HCT116 (cell line): ENCODE results near the gene COL20A1. TPM values are rescaled to one million over a fixed set of nuclear protein-coding genes. Genes with fewer than 3 reads are reported as not detected.

Source experiments
- ATAC-seq: fragments of 200-7000 bp; cut with Tn5 transposase; 2 replicates; pipeline ENCODE4 v1.9.1; 2020; ENCODE audit warnings: mild to moderate bottlenecking, moderate library complexity
- BruUV-seq: library from RNA; stranded (reverse); fragments of 400-500 nt; replicated peaks from 2 replicates; lab custom pipeline; 2021; lab: Mats Ljungman, UMichigan
- CTCF ChIA-PET: fragments of 300-600 bp; sonication (Branson Sonifier 250); formaldehyde crosslinking; loops from one replicate; lab custom pipeline; 2021; ENCODE audit warnings: antibody characterized with exemption; lab: Charles Lee
- POLR2A ChIA-PET: fragments of 300-600, 350-600 bp; sonication (Branson Sonifier 250); formaldehyde crosslinking; loops from one replicate; lab custom pipeline; 2021; ENCODE audit warnings: antibody characterized with exemption; lab: Charles Lee
- RAD21 ChIA-PET, 2 experiments: fragments of 300-600 bp; sonication (Branson Sonifier 250); formaldehyde crosslinking; loops; one replicate each; lab custom pipeline; 2023; ENCODE audit warnings: low total read pairs in 2 of 2; ENCODE audit not compliant: uncharacterized antibody in 2 of 2, unreplicated experiment in 2 of 2, low non-redundant PET in 1 of 2; lab: Charles Lee
- DNase-seq: peaks from one replicate; pipeline ENCODE4 v3.0.0-alpha.2; 2010; ENCODE audit warnings: low read depth, low spot score
- H2AFZ ChIP-seq: fragments of 200-600 bp; shearing (Covaris generic), sonication (generic); 2 replicates; pipeline ENCODE4 v1.6.1; 2017; ENCODE audit warnings: low read depth, mixed run types, mixed read lengths, antibody characterized with exemption, low read length; ENCODE audit not compliant: poor library complexity, severe bottlenecking
- H3K27ac ChIP-seq: 2 replicates; pipeline ENCODE4 v1.5.1; 2012; ENCODE audit warnings: low read depth, low read length
- H3K27me3 ChIP-seq: fragments of 200-600 bp; sonication (generic); 2 replicates; pipeline ENCODE4 v1.6.1; 2016; ENCODE audit warnings: mixed run types, low read length, mixed read lengths; ENCODE audit not compliant: insufficient read depth
- H3K36me3 ChIP-seq, 2 experiments: fragments of 200-500 bp in 1 of 2; fragments of 200-600 bp in 1 of 2; sonication (Bioruptor generic) in 1 of 2; sonication (generic) in 1 of 2; 2 replicates each; pipeline versions ENCODE4 v1.5.1 to v1.6.1; 2014 to 2016; ENCODE audit warnings: low read length in 2 of 2, inconsistent platforms in 1 of 2, mixed read lengths in 1 of 2, mixed run types in 1 of 2; ENCODE audit not compliant: insufficient read depth in 2 of 2, control insufficient read depth in 1 of 2
- H3K4me1 ChIP-seq, 2 experiments: fragments of 200-600 bp in 1 of 2; sonication (generic) in 1 of 2; 2 replicates each; pipeline versions ENCODE4 v1.5.1 to v1.6.1; 2012 to 2017; ENCODE audit warnings: low read length in 2 of 2, inconsistent platforms in 1 of 2, mild to moderate bottlenecking in 1 of 2, mixed read lengths in 1 of 2, mixed run types in 1 of 2, moderate library complexity in 1 of 2; ENCODE audit not compliant: insufficient read depth in 2 of 2, control insufficient read depth in 1 of 2
- H3K4me2 ChIP-seq: fragments of 200-600 bp; sonication (generic); 2 replicates; pipeline ENCODE4 v1.6.1; 2017; ENCODE audit warnings: mixed run types, low read length, mixed read lengths
- H3K4me3 ChIP-seq, 2 experiments: fragments of 200-600 bp in 1 of 2; sonication (generic) in 1 of 2; replicated peaks in 1 of 2; 2 replicates each; pipeline ENCODE4 v1.5.1; 2011 to 2016; ENCODE audit warnings: low read length in 2 of 2, control low read depth in 1 of 2, low read depth in 1 of 2, mild to moderate bottlenecking in 1 of 2, mixed read lengths in 1 of 2, mixed run types in 1 of 2
- H3K79me2 ChIP-seq: fragments of 200-600 bp; sonication (generic); 2 replicates; pipeline ENCODE4 v1.6.1; 2017; ENCODE audit warnings: mild to moderate bottlenecking, mixed run types, low read length, moderate library complexity, mixed read lengths; ENCODE audit not compliant: insufficient read depth
- H3K9ac ChIP-seq: fragments of 200-600 bp; sonication (generic); 2 replicates; pipeline ENCODE4 v1.6.1; 2016; ENCODE audit warnings: low read length, mixed read lengths
- H3K9me2 ChIP-seq: fragments of 200-600 bp; sonication (generic), shearing (Covaris generic); 2 replicates; pipeline ENCODE4 v1.6.1; 2017; ENCODE audit warnings: mixed run types, mild to moderate bottlenecking, moderate library complexity; ENCODE audit not compliant: insufficient read depth
- H3K9me3 ChIP-seq, 2 experiments: fragments of 200-500 bp in 1 of 2; fragments of 200-600 bp in 1 of 2; sonication (Bioruptor generic) in 1 of 2; sonication (generic) in 1 of 2; 2 replicates each; pipeline ENCODE4 v1.6.1; 2014 to 2017; ENCODE audit warnings: low read length in 2 of 2, mixed read lengths in 2 of 2, inconsistent platforms in 1 of 2, low read depth in 1 of 2, mild to moderate bottlenecking in 1 of 2, mixed run types in 1 of 2, moderate library complexity in 1 of 2; ENCODE audit not compliant: control insufficient read depth in 1 of 2, insufficient read depth in 1 of 2
- H4K20me1 ChIP-seq: fragments of 200-600 bp; sonication (generic), shearing (Covaris generic); 2 replicates; pipeline ENCODE4 v1.6.1; 2017; ENCODE audit warnings: mixed run types, mild to moderate bottlenecking, moderate library complexity; ENCODE audit not compliant: insufficient read depth
- CBX3 ChIP-seq: IDR thresholded peaks from 2 replicates; pipeline ENCODE4 v1.6.1; 2012; ENCODE audit warnings: low read depth
- EZH2 ChIP-seq: fragments of 200-600 bp; sonication (generic); IDR thresholded peaks from 2 replicates; pipeline ENCODE4 v1.6.1; 2017; ENCODE audit warnings: antibody characterized with exemption, mixed run types
- EZH2phosphoT487 ChIP-seq: fragments of 200-600 bp; IDR thresholded peaks from 2 replicates; pipeline ENCODE4 v1.6.1; 2018; ENCODE audit warnings: antibody characterized with exemption, borderline replicate concordance
- TCF7L2 ChIP-seq: IDR thresholded peaks from 2 replicates; pipeline ENCODE4 v1.7.0; 2011; ENCODE audit warnings: borderline replicate concordance, inconsistent platforms; ENCODE audit not compliant: insufficient read depth, insufficient read length; ENCODE audit errors: extremely low read depth
- intact Hi-C: fragments of 100-400 bp; cut with micrococcal nuclease; formaldehyde crosslinking; loops from 2 replicates; pipeline ENCODE4 v1.10.0; 2022
- total RNA-seq: library from RNA; stranded (reverse); gene quantifications from one replicate; pipeline ENCODE4 v1.2.1, GENCODE V29; 2021; ENCODE audit not compliant: unreplicated experiment

Gene COL20A1
- total RNA-seq, 1 experiment from 2014 or later: 0.34 TPM

GRCh38 chr20:63373996-63374395 is 81.0 kb downstream of the COL20A1 start:
- CTCF ChIA-PET: no interaction called here
- no peak overlapping the region for H3K4me2 ChIP-seq
- no peaks in the 10 kb centered on the region for H3K9me2 ChIP-seq
- TF ChIP-seq TCF7L2: no peak
- RAD21 ChIA-PET: no interaction called here
- H3K9ac ChIP-seq: no peak overlapping the region
- H3K4me1 ChIP-seq: no peaks in the 10 kb centered on the region
- H3K4me3 ChIP-seq: no peak overlapping the region
- no peaks in the 10 kb centered on the region for H4K20me1 ChIP-seq
- ATAC-seq: no peak
- H3K27me3 ChIP-seq: peaks cover 18% of the 10 kb centered on the region; the same call in 1 of the 2 replicates
- no peak for DNase-seq
- H3K36me3 ChIP-seq: no peaks in the 10 kb centered on the region
- H3K9me3 ChIP-seq: no peaks in the 10 kb centered on the region
- H2AFZ ChIP-seq: no peak overlapping the region
- no peaks in the 10 kb centered on the region for H3K79me2 ChIP-seq
- intact Hi-C loops: no loop called here
- no peak overlapping the region for H3K27ac ChIP-seq
- POLR2A ChIA-PET: no interaction called here
- no TSS peak for BruUV-seq

DNA sequence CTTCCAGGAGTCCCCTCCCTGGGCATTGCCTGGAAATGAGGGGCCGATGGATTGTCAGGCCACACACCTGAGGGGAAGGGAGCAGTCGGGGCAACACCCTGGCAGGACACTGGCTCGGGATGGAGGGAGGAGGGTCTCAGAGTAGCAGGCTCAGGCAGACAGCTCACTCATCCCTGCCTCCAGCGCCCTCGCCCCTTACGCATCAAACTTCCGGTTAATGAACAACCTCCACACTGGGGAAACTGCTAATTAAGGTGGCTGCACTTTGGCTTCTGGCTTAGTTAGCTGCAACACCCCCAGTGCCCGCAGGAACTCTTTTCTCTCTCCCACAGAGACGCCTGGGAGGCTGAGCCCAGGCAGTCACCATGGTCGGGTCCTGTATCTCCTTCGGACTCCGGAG is 81.5 kb downstream of the COL20A1 start:
- no peak for TF ChIP-seq CBX3
- TF ChIP-seq, all 23 proteins: peak for 0
- POLR2A ChIA-PET: no interaction called here
- ATAC-seq (no peak), DNase-seq (no peak)
- H3K9me3 ChIP-seq: no peaks in the 10 kb centered on the region
- H3K27me3 ChIP-seq: peaks cover 18% of the 10 kb centered on the region; the same call in 1 of the 2 replicates
- intact Hi-C loops: no loop called here
- H3K4me2 ChIP-seq: no peak overlapping the region
- H3K4me3 ChIP-seq: no peak overlapping the region
- H3K9me2 ChIP-seq: no peaks in the 10 kb centered on the region
- H3K9ac ChIP-seq: no peak overlapping the region
- H3K79me2 ChIP-seq: no peaks in the 10 kb centered on the region
- BruUV-seq: no TSS peak
- CTCF ChIA-PET: no interaction called here
- no peak overlapping the region for H2AFZ ChIP-seq
- RAD21 ChIA-PET: no interaction called here
- H3K27ac ChIP-seq: no peak overlapping the region
- H3K4me1 ChIP-seq: no peaks in the 10 kb centered on the region
- H3K36me3 ChIP-seq: no peaks in the 10 kb centered on the region
- no peaks in the 10 kb centered on the region for H4K20me1 ChIP-seq

- no peaks in the 10 kb centered on the region for H3K9me3 ChIP-seq
- no peak overlapping the region for H3K4me3 ChIP-seq
- H4K20me1 ChIP-seq: no peaks in the 10 kb centered on the region
- H3K79me2 ChIP-seq: no peaks in the 10 kb centered on the region
- intact Hi-C loops: no loop called here
- ChIA-PET CTCF (no interaction called here), POLR2A (no interaction called here), RAD21 (no interaction called here)
- no peaks in the 10 kb centered on the region for H3K4me1 ChIP-seq
- H3K36me3 ChIP-seq: no peaks in the 10 kb centered on the region
- peaks cover 18% of the 10 kb centered on the region; the same call in 1 of the 2 replicates for H3K27me3 ChIP-seq
- H3K4me2 ChIP-seq: no peak overlapping the region
- no peak overlapping the region for H2AFZ ChIP-seq
- no peak for ATAC-seq
- no peak overlapping the region for H3K9ac ChIP-seq
- no peak overlapping the region for H3K27ac ChIP-seq
- TF ChIP-seq EZH2 (no peak), EZH2phosphoT487 (no peak)
- no peaks in the 10 kb centered on the region for H3K9me2 ChIP-seq
- no TSS peak for BruUV-seq
- no peak for DNase-seq
Measured at GRCh38 chr20:63375438-63375837, 82.5 kb downstream of the COL20A1 start.
